Measurements from ENCODE around the gene KRTAP10-12.
"Not testable (repeated sequence)": the region's sequence is repeated elsewhere in the genome, so short reads cannot be mapped to it uniquely, and the experiment has no call there.

KRTAP10-12 gene

DNA sequence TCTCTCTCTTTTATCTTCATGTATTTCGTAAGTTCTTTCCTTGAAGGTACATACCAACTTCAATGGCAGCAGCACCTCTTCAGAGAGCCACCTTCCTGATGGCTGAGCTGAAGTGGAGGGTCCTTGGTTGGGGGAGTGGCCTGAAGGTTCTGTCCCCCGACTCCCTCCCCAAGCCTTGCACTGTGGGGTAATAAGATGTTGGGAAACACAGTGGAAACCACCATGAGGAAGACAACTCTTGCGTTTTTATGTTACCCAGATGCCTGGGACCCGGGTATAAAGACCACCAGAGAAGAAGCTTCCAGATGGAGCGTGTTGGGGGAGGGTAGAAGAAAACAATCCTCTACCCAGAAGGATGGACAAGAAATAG, 38.4 kb upstream of the KRTAP10-12 start:
- no peak overlapping the region for H3K4me3 ChIP-seq (ENCODE audit: low read depth, low read length)
- TF ChIP-seq POLR2A (IDR thresholded peaks at IDR 0.05; ENCODE audit: extremely low read depth, insufficient read length) (no peak), MYC (IDR thresholded peaks at IDR 0.05; ENCODE audit: low read depth, low read length) (no peak), CTCF (IDR thresholded peaks at IDR 0.05; ENCODE audit: low read depth, low read length) (no peak), MAX (IDR thresholded peaks at IDR 0.05; ENCODE audit: low read depth, low read length) (no peak)
- peak; percentile 48 for DNase-seq (ENCODE audit: low read depth)

GRCh38 chr21:44658913-44659595, 37.9 kb upstream of the KRTAP10-12 start:
- DNase-seq (ENCODE audit: low read depth), result peak; percentile 69
- TF ChIP-seq MAX (IDR thresholded peaks at IDR 0.05; ENCODE audit: low read depth, low read length), result no peak
- TF ChIP-seq MYC (IDR thresholded peaks at IDR 0.05; ENCODE audit: low read depth, low read length), result no peak
- TF ChIP-seq CTCF (IDR thresholded peaks at IDR 0.05; ENCODE audit: low read depth, low read length), result no peak
- no peak for TF ChIP-seq POLR2A (IDR thresholded peaks at IDR 0.05; ENCODE audit: extremely low read depth, insufficient read length)
- no peak overlapping the region for H3K4me3 ChIP-seq (ENCODE audit: low read depth, low read length)

GRCh38 chr21:44661567-44661966, 35.4 kb upstream of the KRTAP10-12 start:
- not testable (repeated sequence) for DNase-seq (ENCODE audit: low read depth); H3K4me3 ChIP-seq (ENCODE audit: low read depth, low read length)

DNA sequence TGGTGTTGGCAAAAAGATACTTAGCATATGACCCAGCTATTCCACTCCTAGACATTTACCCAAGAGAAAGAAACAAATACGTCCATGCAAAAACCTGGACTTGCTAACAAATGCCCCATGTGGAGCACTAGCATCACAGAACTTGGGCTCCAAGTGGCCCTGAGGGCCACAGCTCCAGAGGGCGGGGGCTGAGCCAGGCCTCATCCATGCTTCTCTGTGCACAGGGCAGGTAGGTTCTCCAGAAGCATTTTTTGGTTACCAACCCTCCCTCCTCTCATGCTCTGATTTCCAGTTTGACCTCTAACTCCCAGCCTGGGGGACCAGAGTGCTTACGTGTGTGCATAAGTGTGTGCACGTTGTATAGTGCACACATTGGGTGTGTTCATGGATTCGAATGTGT, 32.3 kb upstream of the KRTAP10-12 start:
- H3K4me3 ChIP-seq (ENCODE audit: low read depth, low read length), result no peak overlapping the region
- no peak for TF ChIP-seq MAX (IDR thresholded peaks at IDR 0.05; ENCODE audit: low read depth, low read length)
- TF ChIP-seq MYC (IDR thresholded peaks at IDR 0.05; ENCODE audit: low read depth, low read length), result no peak
- no peak for TF ChIP-seq POLR2A (IDR thresholded peaks at IDR 0.05; ENCODE audit: extremely low read depth, insufficient read length)
- no peak for TF ChIP-seq CTCF (IDR thresholded peaks at IDR 0.05; ENCODE audit: low read depth, low read length)
- no peak for DNase-seq (ENCODE audit: low read depth)

DNA sequence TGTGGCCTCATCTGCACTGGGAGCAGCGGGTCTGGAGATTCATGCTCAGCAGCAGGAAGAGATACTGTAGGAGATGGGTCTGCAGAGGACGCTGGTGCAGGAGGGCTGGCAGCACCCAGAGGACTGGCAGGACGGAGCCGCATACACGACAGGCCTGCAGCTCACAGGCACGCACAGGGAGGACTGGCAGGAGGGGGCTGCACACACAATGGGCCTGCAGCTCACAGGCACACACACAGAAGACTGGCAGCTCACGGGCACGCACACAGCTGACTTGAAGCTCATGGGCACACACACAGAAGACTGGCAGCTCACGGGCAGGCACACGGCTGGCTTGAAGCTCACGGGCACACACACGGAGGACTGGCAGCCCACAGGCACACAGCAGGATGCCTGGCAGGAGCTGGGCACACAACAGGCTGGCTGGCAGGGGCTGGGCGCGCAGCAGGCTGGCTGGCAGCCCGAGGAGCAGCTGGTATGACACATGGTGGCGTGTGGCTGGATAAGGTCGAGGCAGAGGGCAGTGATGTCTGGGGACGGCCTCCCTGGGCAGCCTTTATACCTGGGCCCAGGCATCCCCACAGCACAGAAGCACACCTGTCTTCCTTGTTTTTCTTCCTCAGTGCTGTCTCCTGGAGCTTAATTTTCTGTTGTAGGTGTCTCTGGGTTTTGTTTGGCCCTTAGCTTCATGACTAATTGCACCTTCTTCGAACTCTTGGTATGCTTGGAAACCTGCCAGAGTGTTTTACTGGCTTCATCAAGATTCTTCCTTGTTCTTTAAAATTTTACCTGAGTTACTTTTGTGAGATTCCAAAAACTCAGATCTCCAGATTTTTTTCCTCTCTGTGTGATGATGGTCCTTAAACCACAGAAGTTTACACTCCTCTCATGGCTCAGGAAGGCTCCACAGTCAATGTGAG, 30.3 kb upstream of the KRTAP10-12 start, which contains the start of gene KRTAP12-2:
TSS of gene KRTAP12-2 (minus strand) at position 527 of the 920 bp plus-strand sequence. CDS start at position 486, 41 bp downstream.
- TF ChIP-seq POLR2A (IDR thresholded peaks at IDR 0.05; ENCODE audit: extremely low read depth, insufficient read length) (no peak), MYC (IDR thresholded peaks at IDR 0.05; ENCODE audit: low read depth, low read length) (no peak), MAX (IDR thresholded peaks at IDR 0.05; ENCODE audit: low read depth, low read length) (no peak), CTCF (IDR thresholded peaks at IDR 0.05; ENCODE audit: low read depth, low read length) (no peak)
- no peak within 1 kb of the TSS for H3K4me3 ChIP-seq (ENCODE audit: low read depth, low read length)
- DNase-seq (ENCODE audit: low read depth), result no peak

GRCh38 chr21:44667612-44668011, 29.4 kb upstream of the KRTAP10-12 start:
- no peak for DNase-seq (ENCODE audit: low read depth)
- H3K4me3 ChIP-seq (ENCODE audit: low read depth, low read length), result no peak overlapping the region
- TF ChIP-seq MAX (IDR thresholded peaks at IDR 0.05; ENCODE audit: low read depth, low read length) (no peak), MYC (IDR thresholded peaks at IDR 0.05; ENCODE audit: low read depth, low read length) (no peak), CTCF (IDR thresholded peaks at IDR 0.05; ENCODE audit: low read depth, low read length) (no peak)

Measured in NB4 (cell line).